GM12892 (cell line): ENCODE measurements around the gene TCF7L1.

Experiments used
- DNase-seq: peaks from one replicate; pipeline ENCODE4 v3.0.0; 2011; ENCODE audit not compliant: insufficient read length
- FAIRE-seq: peaks from 2 replicates; lab custom pipeline; 2011; peaks lifted over from hg19 to GRCh38; lab: Jason Lieb, UNC
- POLR2A ChIP-seq: IDR thresholded peaks from 2 replicates; pipeline ENCODE4 v1.6.1; 2011; ENCODE audit warnings: low read depth, low read length, control low read depth
- POLR2AphosphoS5 ChIP-seq: IDR thresholded peaks from 2 replicates; pipeline ENCODE4 v1.6.1; 2011; ENCODE audit warnings: low read depth, low read length, control low read depth
- TAF1 ChIP-seq: IDR thresholded peaks from 2 replicates; pipeline ENCODE4 v1.6.1; 2011; ENCODE audit warnings: low read depth, mild to moderate bottlenecking, control low read depth, low read length, borderline replicate concordance

TCF7L1 gene

GRCh38 chr2:85221067-85221691 lies 88.0 kb downstream of the TCF7L1 start:
- DNase-seq (no peak), FAIRE-seq (no peak)
- no peak for TF ChIP-seq POLR2AphosphoS5
- no peak for TF ChIP-seq TAF1
- TF ChIP-seq POLR2A, result no peak

- DNase-seq (no peak), FAIRE-seq (no peak)
- TF ChIP-seq POLR2A (no peak), TAF1 (no peak), POLR2AphosphoS5 (no peak)
These were observed 89.6 kb downstream of the TCF7L1 start for GRCh38 chr2:85222792-85223191.

GRCh38 chr2:85226783-85227182 lies 93.6 kb downstream of the TCF7L1 start:
- TF ChIP-seq TAF1 (no peak), POLR2AphosphoS5 (no peak), POLR2A (no peak)
- FAIRE-seq, result no peak
- no peak for DNase-seq

GRCh38 chr2:85230679-85231467 lies 97.7 kb downstream of the TCF7L1 start:
- no peak for FAIRE-seq

GRCh38 chr2:85231468-85231805 lies 98.2 kb downstream of the TCF7L1 start:
- FAIRE-seq (no peak), DNase-seq (no peak)
- no peak for TF ChIP-seq POLR2A
- no peak for TF ChIP-seq POLR2AphosphoS5
- no peak for TF ChIP-seq TAF1

More at GRCh38 chr2:85230679-85231467, 97.7 kb downstream of the TCF7L1 start:
- TF ChIP-seq POLR2AphosphoS5, result no peak
- TF ChIP-seq POLR2A, result no peak
- no peak for TF ChIP-seq TAF1
- no peak for DNase-seq

- DNase-seq (no peak), FAIRE-seq (no peak)
- TF ChIP-seq POLR2A (no peak), TAF1 (no peak)
These were observed 98.8 kb downstream of the TCF7L1 start for GRCh38 chr2:85231952-85232351.

GRCh38 chr2:85234868-85235267 lies 101.7 kb downstream of the TCF7L1 start:
- FAIRE-seq (no peak), DNase-seq (no peak)
- TF ChIP-seq TAF1 (no peak), POLR2AphosphoS5 (no peak), POLR2A (no peak)

GRCh38 chr2:85235281-85235680 lies 102.1 kb downstream of the TCF7L1 start:
- FAIRE-seq, result no peak
- no peak for DNase-seq
- no peak for TF ChIP-seq POLR2AphosphoS5
- no peak for TF ChIP-seq TAF1

GRCh38 chr2:85236084-85236483 lies 102.9 kb downstream of the TCF7L1 start:
- no peak for TF ChIP-seq TAF1
- no peak for TF ChIP-seq POLR2A
- TF ChIP-seq POLR2AphosphoS5, result no peak
- no peak for DNase-seq
- FAIRE-seq, result no peak

GRCh38 chr2:85237849-85238565 lies 104.8 kb downstream of the TCF7L1 start:
- no peak for FAIRE-seq
- DNase-seq, result no peak

GRCh38 chr2:85238607-85239006 lies 105.4 kb downstream of the TCF7L1 start:
- FAIRE-seq, result no peak
- TF ChIP-seq POLR2AphosphoS5 (no peak), POLR2A (no peak), TAF1 (no peak)
- DNase-seq, result no peak

More at GRCh38 chr2:85237849-85238565, 104.8 kb downstream of the TCF7L1 start:
- no peak for TF ChIP-seq POLR2AphosphoS5
- no peak for TF ChIP-seq TAF1
- TF ChIP-seq POLR2A, result no peak

- no peak for FAIRE-seq
These were observed 105.9 kb downstream of the TCF7L1 start for GRCh38 chr2:85239102-85239501.

More at GRCh38 chr2:85239102-85239501, 105.9 kb downstream of the TCF7L1 start:
- no peak for TF ChIP-seq POLR2A
- TF ChIP-seq POLR2AphosphoS5, result no peak
- no peak for TF ChIP-seq TAF1
- no peak for DNase-seq
